GM18498 (cell line): ENCODE results near the gene ELMOD3.
"Not testable (repeated sequence)": the region's sequence is repeated elsewhere in the genome, so short reads cannot be mapped to it uniquely, and the experiment has no call there.

Experiments
- ATAC-seq: cut with Tn5 transposase; IDR thresholded peaks from one replicate; pipeline ENCODE4 v1.9.1; 2021; ENCODE audit warnings: mild to moderate bottlenecking, moderate library complexity; ENCODE audit not compliant: unreplicated experiment

The ELMOD3 gene

DNA sequence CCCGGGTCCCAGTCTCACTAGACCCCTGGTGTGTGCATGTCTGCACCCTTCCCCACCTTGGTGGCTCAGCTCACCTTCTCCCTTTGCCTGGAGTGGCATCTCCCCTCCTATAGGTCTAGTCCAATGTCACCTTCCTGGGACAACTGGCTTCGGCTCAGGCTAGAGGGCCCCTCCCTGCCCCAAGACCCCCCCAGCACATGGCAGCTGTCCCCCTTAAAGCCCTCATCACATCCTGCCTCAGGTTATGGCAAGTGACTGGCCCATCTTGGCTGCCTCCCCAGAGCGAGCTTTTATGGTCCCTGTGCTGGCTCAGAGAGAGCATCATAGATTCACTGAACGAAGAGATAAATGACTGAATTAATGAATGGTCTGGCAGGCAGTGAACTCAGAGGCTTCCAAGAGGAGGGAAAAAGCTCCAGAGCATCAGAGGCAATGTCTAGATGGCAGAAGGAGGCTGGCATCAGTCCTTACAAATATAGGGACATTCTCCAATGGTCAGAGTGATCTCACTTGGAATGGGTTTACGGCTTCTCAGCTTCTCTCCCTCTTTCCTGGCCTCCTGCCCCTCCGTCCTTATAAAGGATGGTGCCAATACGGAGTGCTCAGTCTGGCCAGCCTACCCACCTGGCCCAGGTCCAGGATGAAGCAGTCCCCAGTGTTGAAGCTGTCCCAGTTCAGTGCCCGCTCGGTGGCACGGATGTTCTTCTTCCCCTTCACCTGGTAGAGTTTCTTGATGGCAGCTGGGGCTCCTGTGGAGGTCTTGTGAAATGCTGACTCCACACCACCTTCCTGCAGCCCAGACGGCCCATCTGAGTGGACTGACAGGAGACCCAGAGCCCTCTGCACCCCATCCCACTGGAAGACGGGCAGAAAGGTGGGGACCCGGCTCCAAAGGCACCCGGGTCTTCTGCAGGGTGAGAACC is 46.2 kb downstream of the ELMOD3 start:
- no peak for ATAC-seq

DNA sequence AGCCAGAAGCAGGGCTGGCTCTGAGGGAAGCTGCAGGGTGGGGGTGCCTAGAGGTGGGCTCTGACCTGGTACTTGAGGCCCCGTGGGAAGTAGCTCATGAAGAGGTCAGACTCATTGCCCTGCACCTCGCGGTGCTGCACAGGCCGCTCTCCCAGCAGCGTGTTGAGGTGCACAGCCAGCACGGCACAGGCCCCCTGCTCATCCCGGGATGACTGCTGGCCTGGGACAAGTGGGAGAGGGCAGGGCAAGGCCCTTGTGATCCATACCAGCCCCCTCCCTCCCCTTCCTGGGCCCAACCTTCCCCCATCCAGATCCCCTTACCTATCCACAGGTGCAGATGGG is 46.9 kb downstream of the ELMOD3 start:
- ATAC-seq = no peak

DNA sequence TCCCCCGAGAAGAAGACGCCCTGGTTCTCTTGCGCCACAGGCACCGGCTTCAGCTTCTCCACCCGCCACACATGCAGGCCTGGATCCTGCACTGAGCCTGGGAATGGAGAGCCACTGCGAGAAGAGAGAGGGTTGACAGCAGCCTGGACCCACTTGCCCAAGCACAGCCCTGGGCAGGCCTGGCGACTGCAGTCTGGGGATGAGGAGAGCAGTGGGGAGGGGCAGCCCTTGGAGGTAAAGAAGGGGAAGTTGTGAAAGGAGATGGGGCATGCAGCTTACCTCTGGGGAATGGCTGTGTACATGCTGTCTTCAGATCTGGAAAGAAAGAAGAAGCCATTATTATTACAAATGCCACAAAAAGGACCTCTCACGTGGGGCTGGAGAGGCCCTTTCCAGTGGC is 47.3 kb downstream of the ELMOD3 start:
- ATAC-seq = no peak

DNA sequence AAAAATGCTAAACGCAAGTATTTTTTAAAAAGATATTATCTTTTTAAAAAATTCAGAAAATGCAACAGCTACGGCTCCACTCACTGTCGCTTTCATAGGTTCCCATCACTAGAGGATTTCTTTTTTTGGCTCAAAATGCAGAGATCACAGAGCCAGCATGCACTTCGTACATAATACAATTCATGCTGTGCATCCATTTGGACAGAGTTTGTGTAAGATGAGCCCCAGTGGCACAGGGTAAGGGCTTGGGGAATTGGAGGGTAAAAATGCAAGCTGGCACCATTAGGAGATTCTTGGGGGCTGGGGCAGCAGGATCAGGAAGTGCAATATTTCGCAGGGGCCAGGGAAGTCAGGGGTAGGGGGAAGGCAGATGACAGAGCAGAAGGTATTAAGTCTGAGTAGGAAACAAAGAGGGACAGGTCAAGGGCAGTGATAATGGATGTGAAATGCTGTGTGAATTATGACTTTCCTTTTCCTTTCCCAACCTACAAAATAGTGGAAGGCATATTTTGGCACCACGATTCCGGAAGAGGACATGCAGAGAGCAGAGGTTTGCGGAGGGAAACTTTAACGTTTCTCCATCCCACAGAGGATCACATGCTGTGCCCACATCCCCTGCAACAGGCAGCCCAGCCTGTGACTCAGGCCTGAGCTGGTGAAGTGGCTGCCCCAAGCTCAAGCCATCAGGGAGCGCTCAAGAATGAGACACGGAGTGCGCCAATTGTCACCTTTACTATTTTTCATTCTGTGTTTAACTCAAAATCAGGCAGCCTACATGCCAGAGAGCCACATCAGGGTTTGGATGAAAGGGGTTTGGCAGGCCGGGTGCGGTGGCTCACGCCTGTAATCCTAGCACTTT is 50.9 kb downstream of the ELMOD3 start:
- peak; percentile 46 for ATAC-seq

DNA sequence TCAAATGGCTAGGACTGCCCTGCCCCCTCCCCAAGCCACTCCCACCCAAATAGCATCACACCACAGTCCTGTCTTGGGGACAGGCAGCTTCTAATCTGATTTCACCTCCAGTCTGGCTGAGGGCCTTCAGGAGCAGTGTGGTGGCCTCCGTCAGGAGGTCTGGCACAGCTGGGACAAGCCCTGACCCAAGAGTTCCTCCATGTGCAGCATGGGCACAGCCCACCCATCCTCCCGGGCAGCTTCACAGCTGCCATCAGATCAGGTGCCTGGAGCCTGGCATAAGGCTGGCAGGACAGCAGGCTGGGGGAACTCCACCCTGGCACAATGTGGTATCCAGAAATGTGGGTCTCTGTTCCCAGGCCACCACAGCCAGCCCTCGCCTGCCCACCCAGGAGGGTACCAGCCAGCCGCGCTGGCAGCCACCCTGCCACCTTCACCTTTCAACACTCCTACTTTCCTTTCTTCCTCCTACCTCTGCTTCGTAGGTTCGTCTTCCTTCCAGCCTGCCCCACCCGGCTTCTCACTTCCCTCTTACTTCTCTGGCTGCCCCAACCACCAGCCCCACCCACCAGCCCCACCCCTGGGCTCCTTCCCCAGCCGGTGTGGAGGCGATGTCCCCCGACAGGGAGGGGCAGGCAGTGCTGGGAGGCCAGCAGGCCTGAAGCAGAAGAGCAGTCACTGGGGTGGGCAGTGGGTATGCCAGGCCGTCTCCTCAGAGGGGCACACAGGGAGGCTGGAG is 55.4 kb downstream of the ELMOD3 start, which contains the start of gene CAPG:
CAPG (minus strand) TSS at position 522 of the 739 bp plus-strand sequence. CDS start 8,221 bp downstream, outside the sequence.
- ATAC-seq = peak; percentile 68

DNA sequence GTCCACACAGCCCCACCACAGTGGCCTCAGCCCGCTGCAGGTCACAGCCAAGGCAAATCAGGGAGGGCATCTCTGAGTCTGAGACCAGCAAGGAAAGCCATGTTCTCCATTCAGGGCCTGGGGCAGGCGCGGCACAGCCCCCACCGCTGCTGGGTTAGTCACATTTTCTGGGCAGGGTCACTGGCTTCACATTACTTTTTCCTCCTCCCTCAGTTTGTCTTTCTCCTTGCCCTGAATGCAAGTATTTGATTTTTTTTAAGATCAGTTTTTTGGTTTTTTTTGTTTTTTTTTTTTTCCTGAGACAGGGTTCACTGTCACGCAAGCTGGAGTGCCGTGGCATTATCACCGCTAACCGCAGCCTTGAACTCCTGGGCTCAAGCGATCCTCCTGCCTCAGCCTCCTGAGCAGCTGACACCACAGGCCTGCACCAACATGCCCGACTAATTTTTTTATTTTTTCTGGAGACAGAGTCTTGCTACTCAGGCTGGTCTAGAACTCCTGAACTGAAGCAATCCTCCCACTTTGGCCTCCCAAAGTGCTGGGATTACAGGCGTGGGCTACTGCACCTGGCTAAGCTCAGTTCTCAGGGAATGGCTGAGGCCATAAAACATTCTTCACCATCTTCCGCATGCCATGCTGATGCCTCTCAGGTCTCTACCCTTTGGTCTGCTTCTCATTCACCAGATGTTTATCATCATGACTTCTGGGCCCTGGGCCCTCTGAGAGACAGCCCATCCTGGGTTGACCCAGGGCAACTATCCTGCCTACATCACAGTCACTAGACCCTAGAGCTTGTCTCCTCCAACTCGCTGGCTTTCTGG is 56.2 kb downstream of the ELMOD3 start:
- ATAC-seq = peak; percentile 13

DNA sequence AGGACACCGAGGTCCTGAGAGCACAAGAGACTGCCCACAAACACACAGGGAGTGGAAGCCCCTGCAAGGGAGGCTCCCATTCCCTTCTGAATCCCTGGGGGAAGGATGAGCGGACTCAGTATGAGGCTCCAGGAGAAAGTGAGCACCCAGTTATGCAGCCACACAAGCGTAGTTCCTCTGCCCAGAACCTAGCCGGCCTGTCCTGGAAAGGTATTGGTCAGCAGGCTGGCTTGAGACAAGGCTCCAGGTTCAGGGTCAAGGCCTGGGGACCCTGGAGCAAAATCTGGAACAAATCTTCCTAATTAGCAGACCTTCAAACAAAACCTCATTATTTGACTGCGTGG is 56.8 kb downstream of the ELMOD3 start:
- ATAC-seq = no peak

DNA sequence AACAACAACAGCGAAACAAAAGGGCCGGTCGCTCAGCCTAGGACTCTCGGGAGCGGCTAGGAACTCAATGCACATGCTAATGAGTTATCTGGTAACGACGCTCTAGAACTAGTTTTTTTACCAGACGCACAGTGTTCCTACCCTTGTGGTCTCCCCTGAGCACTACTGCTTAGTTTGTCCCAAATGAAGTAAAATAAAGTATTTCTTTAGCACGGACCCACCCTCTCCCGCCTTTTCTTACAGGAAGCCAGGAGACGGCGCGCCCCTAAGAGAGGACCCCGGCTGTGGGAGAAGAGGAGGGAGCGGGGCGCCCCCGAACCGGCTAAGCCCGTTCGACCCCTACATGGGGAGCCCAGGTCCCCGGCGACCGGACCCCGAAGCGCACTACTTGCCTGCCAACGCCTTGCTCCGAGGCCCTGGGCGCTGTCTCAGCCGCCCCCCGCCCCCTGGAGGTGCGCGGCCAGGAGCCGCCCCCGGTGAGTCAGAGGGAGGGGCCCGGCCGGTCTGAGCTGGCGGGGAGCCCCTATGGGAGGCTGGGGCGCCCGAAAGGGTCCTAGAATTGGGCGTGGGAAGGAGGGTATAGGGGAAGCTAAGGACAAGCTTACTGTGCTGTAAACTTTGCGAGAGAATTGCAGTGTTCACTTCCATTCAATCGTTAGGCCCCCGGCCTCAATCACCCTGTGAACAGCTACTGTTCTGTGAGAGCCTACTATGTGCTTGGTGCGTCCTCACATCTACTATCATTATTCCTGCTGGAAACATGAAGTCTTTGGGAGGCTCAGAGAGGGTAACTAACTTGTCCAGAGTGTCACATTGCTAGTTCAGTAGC is 59.2 kb downstream of the ELMOD3 start:
- ATAC-seq = no peak

DNA sequence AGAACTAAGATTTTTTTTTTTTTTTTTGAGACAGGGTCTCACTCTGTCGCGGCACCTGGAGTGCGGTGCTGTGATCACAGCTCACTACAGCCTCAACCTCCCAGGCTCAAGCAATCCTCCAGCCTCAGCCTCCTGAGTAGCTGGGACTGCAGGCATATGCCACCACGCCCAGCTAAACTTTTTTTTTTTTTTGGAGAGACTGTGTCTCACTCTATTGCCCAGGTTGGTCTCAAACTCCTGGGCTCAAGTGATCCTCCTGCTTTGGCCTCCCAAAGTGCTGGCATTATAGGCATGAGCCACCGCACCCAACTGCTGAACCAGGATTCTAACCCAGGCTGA is 59.8 kb downstream of the ELMOD3 start:
- not testable (repeated sequence) for ATAC-seq

DNA sequence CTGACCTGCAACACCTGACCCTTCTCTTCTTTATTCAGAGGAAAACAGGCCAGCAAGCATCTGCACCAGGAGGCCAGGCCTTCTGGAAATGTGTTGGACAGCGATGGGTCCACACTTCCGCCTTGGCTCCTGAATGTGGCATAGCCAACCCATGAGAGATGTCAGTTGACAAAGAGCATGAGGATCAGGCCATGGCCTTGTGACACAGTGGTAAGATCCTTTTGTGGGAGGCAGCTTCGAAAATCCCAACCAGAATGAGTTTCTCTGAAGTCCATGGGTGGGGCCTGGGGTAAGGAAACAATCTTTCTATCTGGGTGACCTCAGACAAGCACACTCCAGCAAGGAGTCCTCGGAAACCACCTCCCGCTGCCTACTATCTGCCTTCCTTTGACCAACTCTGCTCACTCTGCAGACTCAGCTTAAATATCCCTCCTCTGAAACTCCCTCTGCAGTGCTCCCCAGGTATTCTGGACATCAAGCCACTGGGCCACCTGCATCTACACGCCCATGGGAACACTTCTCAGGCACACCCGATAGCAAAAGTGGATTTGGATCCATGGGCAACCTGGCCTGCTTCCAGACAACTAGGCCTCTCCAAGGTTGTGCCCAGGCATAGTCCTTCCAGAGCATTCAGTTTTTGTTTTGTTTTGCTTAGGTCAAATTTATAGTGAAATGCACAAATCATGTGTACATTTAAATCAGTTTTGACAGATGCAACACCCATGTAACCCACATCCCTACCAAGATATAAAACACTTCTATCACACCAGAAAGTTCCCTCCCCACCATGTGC is 60.4 kb downstream of the ELMOD3 start:
- ATAC-seq = no peak

DNA sequence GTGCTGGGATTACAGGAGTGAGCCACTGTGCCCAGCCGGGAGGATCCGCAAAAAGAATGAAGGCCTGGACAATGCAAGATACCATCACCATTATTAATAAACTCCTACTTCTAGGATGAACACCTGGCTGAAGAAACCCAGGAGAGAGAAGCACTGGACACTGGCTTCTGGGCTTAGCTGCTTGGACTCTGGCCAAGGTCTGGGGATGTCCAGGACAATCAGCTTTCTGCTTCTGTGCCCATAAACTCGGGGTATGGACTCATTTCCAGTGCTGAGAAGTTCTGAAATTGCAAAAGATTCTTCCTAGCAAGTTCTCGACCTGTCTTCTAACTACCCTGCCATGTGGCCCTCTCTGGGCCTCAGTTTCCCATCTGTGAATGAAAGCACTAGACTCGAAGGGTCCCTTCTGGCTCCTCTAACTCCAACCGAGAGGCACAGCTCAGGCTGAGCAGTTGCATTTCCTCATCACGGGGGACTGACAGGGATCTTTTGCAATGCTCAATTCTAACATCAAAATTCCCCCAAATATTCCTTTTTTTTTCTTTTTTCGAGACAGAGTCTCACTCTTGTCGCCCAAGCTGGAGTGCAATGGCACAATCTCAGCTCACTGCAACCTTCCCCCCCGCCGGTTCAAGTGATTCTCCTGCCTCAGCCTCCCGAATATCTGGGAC is 61.5 kb downstream of the ELMOD3 start:
- ATAC-seq = no peak

DNA sequence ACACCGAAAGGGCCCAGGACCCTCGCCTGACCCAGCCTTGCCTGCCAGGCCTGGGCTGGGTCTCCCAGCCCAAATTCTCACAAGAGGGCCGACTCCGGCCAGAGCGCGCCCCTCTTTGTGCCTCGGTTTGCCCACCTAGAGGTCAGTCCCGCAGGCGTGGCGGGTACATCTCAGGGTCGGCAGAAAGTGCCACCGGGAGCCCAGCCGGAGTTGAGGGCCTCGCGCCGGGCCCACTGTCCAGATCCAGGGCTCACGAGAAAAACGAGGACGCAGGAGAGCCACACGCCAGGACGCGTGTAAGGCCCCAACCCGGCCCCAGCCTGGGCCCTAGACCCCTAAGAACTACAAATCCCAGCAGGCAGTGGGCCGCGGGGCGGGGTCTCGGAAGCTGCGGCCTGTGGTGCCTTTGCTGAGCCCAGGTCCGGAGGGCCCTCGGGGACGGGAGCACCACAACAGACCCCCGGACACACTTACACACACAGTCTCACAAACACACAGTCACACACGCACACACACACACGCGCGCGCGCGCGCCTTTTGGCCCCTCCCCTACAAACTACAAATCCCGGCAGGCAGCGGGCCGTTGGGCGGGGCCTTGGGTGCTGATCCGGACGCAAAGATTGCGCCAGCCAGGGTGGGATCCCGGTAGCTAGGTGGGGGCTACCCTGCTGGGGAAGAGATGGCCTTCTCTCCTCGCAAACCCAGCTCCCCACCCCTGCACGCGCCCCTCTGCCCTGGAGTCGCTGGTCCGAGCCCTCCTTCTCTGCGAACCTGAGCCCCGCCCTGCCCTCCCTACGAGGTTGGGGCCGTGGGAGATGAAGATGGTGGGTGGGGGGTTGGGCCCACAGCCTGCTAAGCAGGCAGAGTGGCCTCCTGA is 63.8 kb downstream of the ELMOD3 start, which contains the start of gene SH2D6:
SH2D6 (plus strand) TSS at position 583 of the 877 bp plus-strand sequence. CDS start 10,752 bp downstream, outside the sequence.
- ATAC-seq = peak; percentile 80

DNA sequence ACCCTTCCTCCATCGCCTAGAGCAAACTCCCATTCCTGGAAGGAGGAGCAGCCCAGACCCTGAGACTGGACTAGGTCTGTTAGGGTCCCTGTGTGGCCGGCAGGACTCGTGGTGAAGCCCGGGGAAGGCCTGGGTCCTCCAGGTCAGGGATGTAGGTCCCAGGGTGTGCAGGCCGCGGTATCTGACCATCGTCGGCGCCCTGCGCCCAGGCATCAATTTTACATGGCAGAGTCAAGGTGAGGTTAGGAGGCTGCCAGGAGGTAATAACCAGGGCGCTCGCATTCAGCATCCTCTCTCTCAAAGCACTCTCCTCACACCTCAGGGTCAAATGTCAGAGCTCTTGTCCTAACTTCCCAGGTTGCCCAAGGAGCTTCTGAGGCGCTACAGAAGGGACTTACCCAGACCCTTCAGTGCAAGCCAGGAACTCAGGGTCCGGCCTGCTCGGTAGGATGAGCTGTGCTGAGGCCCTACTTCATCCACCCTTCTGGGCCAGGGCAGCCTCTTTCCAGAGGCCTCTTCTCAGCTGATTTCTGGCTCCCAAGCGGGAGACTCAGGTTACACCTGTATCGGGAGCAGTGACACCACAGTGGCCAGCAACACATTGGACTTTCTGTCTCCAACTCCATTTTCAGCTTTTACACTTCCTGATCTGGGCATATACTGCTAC is 64.6 kb downstream of the ELMOD3 start:
- no peak for ATAC-seq

DNA sequence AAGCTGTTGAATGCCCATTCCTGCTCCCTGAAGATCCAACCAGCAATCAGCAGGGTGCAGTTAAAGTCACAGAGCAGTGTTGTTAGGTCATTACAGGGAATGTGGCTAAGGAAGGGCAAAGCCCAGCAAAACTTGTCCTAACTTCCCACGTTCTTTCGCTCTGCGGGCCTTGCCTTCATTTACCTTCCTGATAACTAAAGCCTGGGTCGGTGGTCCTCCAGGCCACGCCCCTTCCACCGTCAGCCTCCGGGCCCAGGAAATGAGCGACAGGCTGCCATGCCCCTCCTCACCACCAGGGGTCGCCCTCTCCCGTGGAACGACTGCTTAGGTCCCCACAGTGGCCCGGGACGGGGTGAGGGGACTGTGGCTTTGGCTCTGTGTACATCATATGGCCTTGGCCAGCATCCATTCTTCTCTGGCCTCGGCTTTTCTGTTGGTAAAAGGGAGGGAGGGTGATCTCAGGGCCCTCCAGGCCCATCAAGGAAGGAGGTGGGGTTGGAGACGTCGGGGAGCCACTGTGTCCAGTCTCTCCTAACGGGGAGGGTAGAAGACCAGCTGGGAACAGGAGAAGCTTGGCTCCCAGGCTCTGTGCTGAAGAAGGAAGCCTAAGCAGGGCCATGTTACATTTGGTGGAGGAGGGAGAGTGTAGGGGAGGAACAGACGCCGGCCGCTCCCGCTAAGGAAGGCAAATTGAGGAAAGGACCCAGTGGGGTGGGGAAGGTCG is 66.1 kb downstream of the ELMOD3 start:
- ATAC-seq = peak; percentile 65

DNA sequence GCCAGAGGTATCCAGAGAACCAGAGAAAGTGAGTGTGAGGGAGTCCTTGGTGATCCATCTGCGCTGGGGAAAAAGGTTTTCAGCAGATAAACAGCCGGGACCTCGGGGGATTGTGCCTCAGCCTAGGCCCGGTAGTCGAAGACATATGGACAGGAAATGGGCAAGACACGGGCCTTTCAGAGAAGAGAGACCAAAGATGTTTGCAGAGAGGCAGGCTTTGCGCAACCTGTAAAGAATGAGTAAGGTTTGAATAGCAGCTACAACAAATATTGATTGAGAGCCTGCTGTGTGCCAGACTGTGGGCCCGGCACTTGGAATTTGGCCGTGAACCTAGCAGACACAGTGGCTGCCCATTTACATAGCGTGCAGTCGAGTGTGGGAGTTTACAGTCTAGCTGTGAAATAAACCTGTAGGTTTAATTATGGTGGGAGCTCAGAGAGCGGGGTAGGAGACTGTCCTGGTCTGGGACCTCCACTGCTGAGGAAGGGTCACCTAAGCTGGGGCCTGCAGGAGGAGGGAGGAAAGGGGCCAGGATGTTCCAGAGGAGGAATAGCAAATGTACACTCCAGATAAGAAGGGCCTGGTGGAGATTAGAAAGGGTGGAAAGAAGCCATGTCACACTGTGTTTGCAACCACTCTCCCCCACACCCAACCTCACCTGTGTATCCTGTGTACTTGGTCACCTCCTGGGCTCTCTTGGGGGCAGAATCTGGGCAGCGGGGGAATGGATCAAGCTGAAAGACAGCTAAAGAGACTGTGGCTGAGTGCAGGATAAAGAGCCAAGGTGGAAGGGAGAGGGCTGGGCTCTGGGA is 66.9 kb downstream of the ELMOD3 start:
- ATAC-seq = no peak
